Neural cell (in vitro differentiated cells): ENCODE data around the gene ANO4. TPM values are rescaled to one million over a fixed set of nuclear protein-coding genes. Genes with fewer than 3 reads are reported as not detected.

Source experiments
- H2AFZ ChIP-seq: fragments of 200-600, 300-800 bp; sonication (generic), shearing (Covaris generic); 2 replicates; pipeline ENCODE4 v1.6.0; 2014; ENCODE audit warnings: low read depth, mild to moderate bottlenecking, antibody characterized with exemption, low read length, moderate library complexity
- H3F3A ChIP-seq: fragments of 200-600 bp; shearing (Covaris generic); 2 replicates; pipeline ENCODE4 v1.6.1; 2016; ENCODE audit warnings: mild to moderate bottlenecking, moderate library complexity, mixed read lengths, antibody characterized with exemption, low read length; ENCODE audit not compliant: insufficient read depth, poor library complexity, severe bottlenecking
- H3K27ac ChIP-seq: fragments of 200-600, 300-800 bp; sonication (generic), shearing (Covaris generic); 2 replicates; pipeline ENCODE4 v1.5.1; 2014; ENCODE audit warnings: mild to moderate bottlenecking, low read length, moderate library complexity
- H3K27me3 ChIP-seq: fragments of 300-800, 200-600 bp; sonication (generic), shearing (Covaris generic); 2 replicates; pipeline ENCODE4 v1.6.0; 2014; ENCODE audit warnings: mild to moderate bottlenecking, low read depth, low read length, moderate library complexity; ENCODE audit not compliant: insufficient read depth
- H3K36me3 ChIP-seq: fragments of 300-800, 200-600 bp; sonication (generic), shearing (Covaris generic); 2 replicates; pipeline ENCODE4 v1.5.1; 2014; ENCODE audit warnings: mild to moderate bottlenecking, antibody characterized with exemption, low read length, moderate library complexity; ENCODE audit not compliant: insufficient read depth
- H3K4me2 ChIP-seq: fragments of 300-800, 200-600 bp; sonication (generic), shearing (Covaris generic); 2 replicates; pipeline ENCODE4 v1.6.0; 2014; ENCODE audit warnings: mild to moderate bottlenecking, low read length
- H3K4me3 ChIP-seq: fragments of 300-800, 200-600 bp; sonication (generic), shearing (Covaris generic); 2 replicates; pipeline ENCODE4 v1.5.1; 2014; ENCODE audit warnings: mild to moderate bottlenecking, low read length, moderate library complexity
- H3K79me2 ChIP-seq: fragments of 200-600 bp; shearing (Covaris generic); replicated peaks from 2 replicates; pipeline ENCODE4 v1.6.0; 2014; ENCODE audit warnings: mild to moderate bottlenecking, low read length, moderate library complexity; ENCODE audit not compliant: insufficient read depth
- H3K9ac ChIP-seq: fragments of 300-800, 200-600 bp; sonication (generic), shearing (Covaris generic); 2 replicates; pipeline ENCODE4 v1.6.1; 2016; ENCODE audit warnings: mild to moderate bottlenecking, low read length, mixed read lengths
- H3K9me2 ChIP-seq: fragments of 200-600 bp; shearing (Covaris generic); 2 replicates; pipeline ENCODE4 v1.6.1; 2016; ENCODE audit warnings: mild to moderate bottlenecking, low read length, mixed read lengths; ENCODE audit not compliant: insufficient read depth
- H3K9me3 ChIP-seq: fragments of 200-600, 300-800 bp; sonication (generic), shearing (Covaris generic); 2 replicates; pipeline ENCODE4 v1.6.1; 2016; ENCODE audit warnings: mild to moderate bottlenecking, mixed run types, low read length, moderate library complexity, mixed read lengths
- H4K20me1 ChIP-seq: fragments of 200-600 bp; shearing (Covaris generic); 2 replicates; pipeline ENCODE4 v1.6.1; 2016; ENCODE audit warnings: mild to moderate bottlenecking, mixed run types; ENCODE audit not compliant: insufficient read depth
- EP300 ChIP-seq: fragments of 450-650 bp; conservative IDR thresholded peaks from 2 replicates; pipeline ENCODE4 v1.6.1; 2014; ENCODE audit warnings: antibody characterized with exemption, mild to moderate bottlenecking, moderate library complexity; ENCODE audit not compliant: poor library complexity, severe bottlenecking
- EZH2 ChIP-seq: fragments of 200-600, 300-800 bp; shearing (Covaris generic), sonication (generic); IDR thresholded peaks from 2 replicates; pipeline ENCODE4 v1.6.1; 2014; ENCODE audit warnings: antibody characterized with exemption, low read length, borderline replicate concordance, mild to moderate bottlenecking; ENCODE audit not compliant: insufficient read depth, poor library complexity, severe bottlenecking
- MXI1 ChIP-seq: fragments of 450-650 bp; conservative IDR thresholded peaks from 2 replicates; pipeline ENCODE4 v1.6.1; 2014; ENCODE audit warnings: antibody characterized with exemption, mild to moderate bottlenecking; ENCODE audit not compliant: poor library complexity, severe bottlenecking
- POLR2AphosphoS5 ChIP-seq: IDR thresholded peaks from 2 replicates; pipeline ENCODE4 v1.6.1; 2012
- RAD21 ChIP-seq: fragments of 450-650 bp; conservative IDR thresholded peaks from 2 replicates; pipeline ENCODE4 v1.6.1; 2014; ENCODE audit warnings: antibody characterized with exemption, mild to moderate bottlenecking, moderate library complexity
- SMC3 ChIP-seq: fragments of 450-650 bp; conservative IDR thresholded peaks from 2 replicates; pipeline ENCODE4 v1.6.1; 2014; ENCODE audit warnings: antibody characterized with exemption, mild to moderate bottlenecking, moderate library complexity; ENCODE audit not compliant: poor library complexity
- TAF1 ChIP-seq: IDR thresholded peaks from 2 replicates; pipeline ENCODE4 v1.6.1; 2012; ENCODE audit warnings: low read depth
- polyA plus RNA-seq: library from polyadenylated mRNA; depleted of rRNA; stranded (reverse); fragments of >200 nt; gene quantifications from 2 replicates; pipeline ENCODE4 v1.2.3, GENCODE V29; 2014
- TF ChIP-seq, protein P1 (sequence below): IDR thresholded peaks from 2 replicates; pipeline ENCODE4 v1.6.1; 2012; ENCODE audit warnings: borderline replicate concordance
- TF ChIP-seq, protein P2 (sequence below): fragments of 450-650 bp; IDR thresholded peaks from 2 replicates; pipeline ENCODE4 v1.5.1; 2014; ENCODE audit warnings: antibody characterized with exemption, mild to moderate bottlenecking, moderate library complexity; ENCODE audit not compliant: poor library complexity, severe bottlenecking

The ANO4 gene
- polyA plus RNA-seq, 1 donor from 2014 or later, result 11.1 TPM

DNA sequence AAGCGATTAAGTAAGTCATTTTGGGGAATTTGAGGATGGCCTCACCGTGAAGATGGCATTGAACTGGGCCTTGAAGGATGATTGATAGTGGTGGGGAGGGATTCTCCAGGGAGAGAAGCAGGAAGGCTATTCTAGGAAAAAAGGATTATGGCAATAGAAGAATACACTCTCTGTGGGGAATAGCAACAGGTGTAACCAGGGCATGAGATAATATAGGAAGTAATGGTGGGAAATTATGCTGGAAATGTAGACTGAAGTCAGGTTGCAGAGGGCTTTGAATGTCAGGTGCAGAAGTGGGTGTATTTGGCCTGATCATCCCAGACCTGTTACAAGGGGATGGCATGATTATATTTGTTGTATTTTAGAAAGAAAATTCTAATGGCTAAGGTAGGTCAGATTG is 4.6 kb upstream of the ANO4 start (continued):
- TF ChIP-seq, protein P1, sequence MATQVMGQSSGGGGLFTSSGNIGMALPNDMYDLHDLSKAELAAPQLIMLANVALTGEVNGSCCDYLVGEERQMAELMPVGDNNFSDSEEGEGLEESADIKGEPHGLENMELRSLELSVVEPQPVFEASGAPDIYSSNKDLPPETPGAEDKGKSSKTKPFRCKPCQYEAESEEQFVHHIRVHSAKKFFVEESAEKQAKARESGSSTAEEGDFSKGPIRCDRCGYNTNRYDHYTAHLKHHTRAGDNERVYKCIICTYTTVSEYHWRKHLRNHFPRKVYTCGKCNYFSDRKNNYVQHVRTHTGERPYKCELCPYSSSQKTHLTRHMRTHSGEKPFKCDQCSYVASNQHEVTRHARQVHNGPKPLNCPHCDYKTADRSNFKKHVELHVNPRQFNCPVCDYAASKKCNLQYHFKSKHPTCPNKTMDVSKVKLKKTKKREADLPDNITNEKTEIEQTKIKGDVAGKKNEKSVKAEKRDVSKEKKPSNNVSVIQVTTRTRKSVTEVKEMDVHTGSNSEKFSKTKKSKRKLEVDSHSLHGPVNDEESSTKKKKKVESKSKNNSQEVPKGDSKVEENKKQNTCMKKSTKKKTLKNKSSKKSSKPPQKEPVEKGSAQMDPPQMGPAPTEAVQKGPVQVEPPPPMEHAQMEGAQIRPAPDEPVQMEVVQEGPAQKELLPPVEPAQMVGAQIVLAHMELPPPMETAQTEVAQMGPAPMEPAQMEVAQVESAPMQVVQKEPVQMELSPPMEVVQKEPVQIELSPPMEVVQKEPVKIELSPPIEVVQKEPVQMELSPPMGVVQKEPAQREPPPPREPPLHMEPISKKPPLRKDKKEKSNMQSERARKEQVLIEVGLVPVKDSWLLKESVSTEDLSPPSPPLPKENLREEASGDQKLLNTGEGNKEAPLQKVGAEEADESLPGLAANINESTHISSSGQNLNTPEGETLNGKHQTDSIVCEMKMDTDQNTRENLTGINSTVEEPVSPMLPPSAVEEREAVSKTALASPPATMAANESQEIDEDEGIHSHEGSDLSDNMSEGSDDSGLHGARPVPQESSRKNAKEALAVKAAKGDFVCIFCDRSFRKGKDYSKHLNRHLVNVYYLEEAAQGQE, result no peak

DNA sequence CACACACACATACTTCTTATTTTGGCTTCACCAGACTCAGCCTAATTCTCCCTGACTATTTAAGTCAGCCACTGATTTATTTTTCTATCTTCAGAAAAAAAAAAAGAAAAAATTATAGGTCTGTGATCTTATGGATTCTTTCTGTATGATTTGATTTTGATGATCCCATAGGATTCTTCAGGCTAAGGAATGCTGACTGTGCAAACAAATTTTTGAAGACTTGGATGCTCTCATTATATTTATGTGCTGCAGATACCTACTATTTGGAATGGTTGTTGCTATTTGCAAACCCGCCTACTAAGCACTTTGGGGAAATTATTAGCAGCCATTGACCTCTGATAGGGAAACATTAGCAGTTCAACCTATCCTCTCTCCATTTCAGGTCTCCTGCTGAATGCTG is 4.0 kb upstream of the ANO4 start:
- Histone ChIP-seq H3K9ac (no peak overlapping the region), H3K79me2 (no peaks in the 10 kb centered on the region), H3K27me3 (no peaks in the 10 kb centered on the region), H3K9me3 (no peaks in the 10 kb centered on the region), H3K4me2 (no peak overlapping the region), H3K9me2 (no peaks in the 10 kb centered on the region), H3K4me3 (no peak overlapping the region), H3K27ac (no peak overlapping the region), H2AFZ (no peak overlapping the region), H3K36me3 (no peaks in the 10 kb centered on the region), H4K20me1 (no peaks in the 10 kb centered on the region), H3F3A (no peaks in the 10 kb centered on the region)
- TF ChIP-seq, protein P1, result no peak
- TF ChIP-seq EZH2 (no peak), POLR2AphosphoS5 (no peak), RAD21 (no peak), TAF1 (no peak), SMC3 (no peak), MXI1 (no peak), EP300 (no peak)
- TF ChIP-seq, protein P2, sequence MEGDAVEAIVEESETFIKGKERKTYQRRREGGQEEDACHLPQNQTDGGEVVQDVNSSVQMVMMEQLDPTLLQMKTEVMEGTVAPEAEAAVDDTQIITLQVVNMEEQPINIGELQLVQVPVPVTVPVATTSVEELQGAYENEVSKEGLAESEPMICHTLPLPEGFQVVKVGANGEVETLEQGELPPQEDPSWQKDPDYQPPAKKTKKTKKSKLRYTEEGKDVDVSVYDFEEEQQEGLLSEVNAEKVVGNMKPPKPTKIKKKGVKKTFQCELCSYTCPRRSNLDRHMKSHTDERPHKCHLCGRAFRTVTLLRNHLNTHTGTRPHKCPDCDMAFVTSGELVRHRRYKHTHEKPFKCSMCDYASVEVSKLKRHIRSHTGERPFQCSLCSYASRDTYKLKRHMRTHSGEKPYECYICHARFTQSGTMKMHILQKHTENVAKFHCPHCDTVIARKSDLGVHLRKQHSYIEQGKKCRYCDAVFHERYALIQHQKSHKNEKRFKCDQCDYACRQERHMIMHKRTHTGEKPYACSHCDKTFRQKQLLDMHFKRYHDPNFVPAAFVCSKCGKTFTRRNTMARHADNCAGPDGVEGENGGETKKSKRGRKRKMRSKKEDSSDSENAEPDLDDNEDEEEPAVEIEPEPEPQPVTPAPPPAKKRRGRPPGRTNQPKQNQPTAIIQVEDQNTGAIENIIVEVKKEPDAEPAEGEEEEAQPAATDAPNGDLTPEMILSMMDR, result no peak
